HepG2 (cell line): ENCODE results near the gene KLF5. TPM values are rescaled to one million over a fixed set of nuclear protein-coding genes. Genes with fewer than 3 reads are reported as not detected.
"Not testable (repeated sequence)": the region's sequence is repeated elsewhere in the genome, so short reads cannot be mapped to it uniquely, and the experiment has no call there.

Experiments
- ATAC-seq: fragments of 200-7000 bp; cut with Tn5 transposase; 3 replicates; pipeline ENCODE4 v1.9.1; 2020; ENCODE audit warnings: mild to moderate bottlenecking, moderate library complexity
- BruUV-seq: library from RNA; stranded (reverse); fragments of 400-500 nt; replicated peaks from 2 replicates; lab custom pipeline; 2021; lab: Mats Ljungman, UMichigan
- CTCF ChIA-PET: fragments of 300-600 bp; formaldehyde crosslinking; extraction: SDS; loops from one replicate; lab custom pipeline; 2021; ENCODE audit warnings: low total read pairs, inconsistent platforms, low intra/inter-chr PET ratio; lab: Yijun Ruan, JAX
- POLR2A ChIA-PET: fragments of 350-600 bp; sonication (Branson Sonifier 250); formaldehyde crosslinking; loops from one replicate; lab custom pipeline; 2020; ENCODE audit warnings: antibody characterized with exemption, inconsistent platforms; lab: Yijun Ruan, JAX
- DNase-seq: peaks from one replicate; pipeline ENCODE4 v3.0.0-alpha.2; 2015; ENCODE audit warnings: low spot score
- FAIRE-seq: peaks from 3 replicates; lab custom pipeline; 2011; peaks lifted over from hg19 to GRCh38; lab: Jason Lieb, UNC
- H2AFZ ChIP-seq: one replicate; pipeline ENCODE4 v1.6.1; 2011; ENCODE audit warnings: low read length, inconsistent platforms
- H3K27ac ChIP-seq: fragments of 300-600 bp; 3 replicates; pipeline ENCODE4 v1.8.0; 2011; ENCODE audit warnings: mixed run types, mild to moderate bottlenecking, mixed read lengths, low read length, inconsistent platforms; ENCODE audit not compliant: insufficient read depth; ENCODE audit errors: extremely low read length
- H3K27me3 ChIP-seq, 2 experiments: fragments of 200-600 bp in 1 of 2; 2 replicates in 1 of 2; 3 replicates in 1 of 2; pipeline versions ENCODE4 v1.6.0 to v1.8.0; 2011; ENCODE audit warnings: low read length in 2 of 2, mild to moderate bottlenecking in 2 of 2, moderate library complexity in 2 of 2, inconsistent platforms in 1 of 2; ENCODE audit not compliant: insufficient read depth in 2 of 2, control insufficient read depth in 1 of 2
- H3K36me3 ChIP-seq, 2 experiments: fragments of 200-600 bp in 1 of 2; replicated peaks in 1 of 2; 2 replicates in 1 of 2; 3 replicates in 1 of 2; pipeline versions ENCODE4 v1.5.1 to v1.8.0; 2011; ENCODE audit warnings: low read length in 2 of 2, inconsistent platforms in 1 of 2; ENCODE audit not compliant: insufficient read depth in 2 of 2, control insufficient read depth in 1 of 2
- H3K4me1 ChIP-seq: 2 replicates; pipeline ENCODE4 v1.5.1; 2012; ENCODE audit warnings: low read length, inconsistent platforms; ENCODE audit not compliant: insufficient read depth
- H3K4me2 ChIP-seq: 2 replicates; pipeline ENCODE4 v1.6.0; 2011; ENCODE audit warnings: low read depth, low read length, inconsistent platforms
- H3K4me3 ChIP-seq, 3 experiments: fragments of 200-600 bp in 1 of 3; sonication (generic), shearing (Covaris generic) in 1 of 3; replicated peaks in 1 of 3; 2 replicates each; pipeline ENCODE4 v1.5.1; 2011 to 2016; ENCODE audit warnings: low read length in 3 of 3, inconsistent platforms in 2 of 3, low read depth in 2 of 3, mild to moderate bottlenecking in 2 of 3, control low read depth in 1 of 3, mixed read lengths in 1 of 3; ENCODE audit not compliant: insufficient read depth in 1 of 3
- H3K79me2 ChIP-seq: one replicate; pipeline ENCODE4 v1.6.1; 2011; ENCODE audit warnings: low read length, inconsistent platforms; ENCODE audit not compliant: insufficient read depth
- H3K9ac ChIP-seq: 2 replicates; pipeline ENCODE4 v1.6.0; 2011; ENCODE audit warnings: mild to moderate bottlenecking, low read depth, low read length, inconsistent platforms; ENCODE audit not compliant: insufficient read depth
- H3K9me3 ChIP-seq: 2 replicates; pipeline ENCODE4 v1.5.1; 2012; ENCODE audit warnings: mild to moderate bottlenecking, low read length
- H4K20me1 ChIP-seq: 2 replicates; pipeline ENCODE4 v1.6.0; 2011; ENCODE audit warnings: inconsistent platforms, mild to moderate bottlenecking, low read length, moderate library complexity; ENCODE audit not compliant: insufficient read depth
- BCL6 ChIP-seq: IDR thresholded peaks from 2 replicates; pipeline ENCODE4 v1.6.1; 2016; ENCODE audit warnings: missing genetic modification reagents, missing compliant biosample characterization
- RCOR2 ChIP-seq: IDR thresholded peaks from 2 replicates; pipeline ENCODE4 v1.6.1; 2016; ENCODE audit warnings: missing biosample characterization, missing genetic modification reagents
- SAP130 ChIP-seq: IDR thresholded peaks from 2 replicates; pipeline ENCODE4 v1.6.1; 2016; ENCODE audit warnings: low read depth
- SPEN ChIP-seq: sonication (generic); formaldehyde crosslinking; IDR thresholded peaks from 2 replicates; pipeline ENCODE4 v1.5.1; 2020; ENCODE audit warnings: low read depth, mild to moderate bottlenecking, missing genetic modification reagents
- ZBTB43 ChIP-seq: sonication (generic); formaldehyde crosslinking; conservative IDR thresholded peaks from 2 replicates; pipeline ENCODE4 v1.4.0; 2020; ENCODE audit warnings: missing genetic modification reagents
- ZBTB46 ChIP-seq: sonication (generic); formaldehyde crosslinking; IDR thresholded peaks from 2 replicates; pipeline ENCODE4 v1.4.0; 2020; ENCODE audit warnings: mild to moderate bottlenecking, missing genetic modification reagents, borderline replicate concordance
- ZBTB8A ChIP-seq: sonication (generic); formaldehyde crosslinking; IDR thresholded peaks from 2 replicates; pipeline ENCODE4 v1.4.0; 2020; ENCODE audit warnings: mild to moderate bottlenecking, low read depth, missing genetic modification reagents, borderline replicate concordance
- ZFX ChIP-seq: sonication (generic); formaldehyde crosslinking; IDR thresholded peaks from 2 replicates; pipeline ENCODE4 v1.4.0; 2020; ENCODE audit warnings: mild to moderate bottlenecking, low read depth, missing genetic modification reagents, moderate library complexity
- ZMYM3 ChIP-seq: sonication (generic); formaldehyde crosslinking; IDR thresholded peaks from 2 replicates; pipeline ENCODE4 v1.5.1; 2020; ENCODE audit warnings: mild to moderate bottlenecking, missing genetic modification reagents
- ZNF460 ChIP-seq: sonication (generic); formaldehyde crosslinking; IDR thresholded peaks from 2 replicates; pipeline ENCODE4 v1.5.1; 2020; ENCODE audit warnings: missing genetic modification reagents, mild to moderate bottlenecking, borderline replicate concordance
- ZNF766 ChIP-seq: sonication (generic); formaldehyde crosslinking; IDR thresholded peaks from 2 replicates; pipeline ENCODE4 v1.5.0; 2020; ENCODE audit warnings: missing genetic modification reagents, borderline replicate concordance
- ZNF770 ChIP-seq: sonication (generic); formaldehyde crosslinking; IDR thresholded peaks from 2 replicates; pipeline ENCODE4 v1.5.0; 2020; ENCODE audit warnings: mild to moderate bottlenecking, missing genetic modification reagents
- WGBS: methylation state at CpG from one replicate; pipeline ENCODE4 v1.1.6; 2017; ENCODE audit warnings: low lambda C conversion rate; 5-methylcytosine and 5-hydroxymethylcytosine counted together
- in situ Hi-C: cut with HindIII; loops from 2 replicates; pipeline ENCODE4 v1.10.0; 2017; ENCODE audit warnings: low pct_unique_long_range_greater_than_20kb; ENCODE audit not compliant: extremely low pct_ligation_motif_present
- intact Hi-C: fragments of 100-400 bp; cut with micrococcal nuclease; formaldehyde crosslinking; loops from one replicate; pipeline ENCODE4 v1.10.0; 2022; ENCODE audit not compliant: unreplicated experiment
- polyA plus RNA-seq, 8 experiments: library from polyadenylated mRNA; depleted of rRNA in 3 of 8; stranded (reverse) in 7 of 8; unstranded in 1 of 8; fragments of >200 nt; fragmentation: Illumina TruSeq in 4 of 8; extraction: Trizol in 4 of 8; gene quantifications; 2 replicates each; pipeline versions ENCODE4 v1.2.1 to v1.2.3, GENCODE V29; 2011 to 2016; ENCODE audit warnings: low read depth in 4 of 8, missing spikeins in 1 of 8, mixed read lengths in 1 of 8; ENCODE audit not compliant: insufficient read depth in 1 of 8
- total RNA-seq, 5 experiments: library from RNA; depleted of rRNA; stranded (reverse); fragments of >200 nt; fragmentation: Illumina TruSeq; extraction: Trizol; gene quantifications; 2 replicates each; pipeline ENCODE4 v1.2.3, GENCODE V29; 2016; ENCODE audit warnings: low read depth in 1 of 5

Gene KLF5
- total and polyA plus RNA-seq, 2 of the 13 experiments (the other 11 are each of a cell fraction or from before 2014, with no cell fraction given): 1.7 to 9.2 TPM

- peak; percentile 28 for DNase-seq
- CTCF ChIA-PET, H3K27ac ChIP-seq, FAIRE-seq, H4K20me1 ChIP-seq, H3K9me3 ChIP-seq, H2AFZ ChIP-seq, BruUV-seq, H3K9ac ChIP-seq, in situ Hi-C loops, intact Hi-C loops, H3K36me3 ChIP-seq, H3K27me3 ChIP-seq, H3K4me3 ChIP-seq, POLR2A ChIA-PET, H3K4me2 ChIP-seq, H3K79me2 ChIP-seq: not testable (repeated sequence)
- 1% methylated on average over 2 of the region's 2 CpGs for WGBS
- ATAC-seq: peak; percentile 49; the same call in 2 of the 3 replicates
- TF ChIP-seq ZMYM3 (CRISPR knock-in tag) (peak; percentile 64; the same call in 1 of the 2 replicates), RCOR2 (CRISPR knock-in tag) (0 out of 2 replicates have a peak, but pooled peaks have one; percentile 48), ZNF460 (CRISPR knock-in tag) (peak; percentile 40; the same call in 1 of the 2 replicates), SAP130 (0 out of 2 replicates have a peak, but pooled peaks have one; percentile 13), BCL6 (CRISPR knock-in tag) (peak; percentile 79), ZNF770 (CRISPR knock-in tag) (peak; percentile 65; the same call in 1 of the 2 replicates)
- H3K4me1 ChIP-seq: peaks cover 12% of the 10 kb centered on the region
Observed at GRCh38 chr13:73048615-73049014, 10.2 kb upstream of the KLF5 start.

GRCh38 chr13:73054712-73055111 is 4.1 kb upstream of the KLF5 start:
- intact Hi-C loops (loop anchor here (5.0 kb wide), 1 partner anchor 363 kb away; no protein-coding TSS in a partner anchor), in situ Hi-C loops (loop anchor here (25.0 kb wide), 1 partner anchor 358 kb away; no protein-coding TSS in a partner anchor)
- CTCF ChIA-PET: no interaction called here
- peaks cover 22% of the 10 kb centered on the region for H3K4me1 ChIP-seq
- peaks cover 0 to 17% of the 10 kb centered on the region in 2 experiments; a peak in 3 of 5 replicates for H3K27me3 ChIP-seq
- no peak for ATAC-seq
- H2AFZ ChIP-seq: no peak overlapping the region
- POLR2A ChIA-PET: no interaction called here
- no peak overlapping the region for H3K9ac ChIP-seq
- no peaks in the 10 kb centered on the region for H3K36me3 ChIP-seq
- BruUV-seq: no TSS peak
- H3K4me2 ChIP-seq: no peak overlapping the region
- no peaks in the 10 kb centered on the region for H4K20me1 ChIP-seq
- no peak overlapping the region for H3K27ac ChIP-seq
- no peak overlapping the region for H3K4me3 ChIP-seq
- no peaks in the 10 kb centered on the region for H3K79me2 ChIP-seq
- H3K9me3 ChIP-seq: no peaks in the 10 kb centered on the region
- DNase-seq: no peak
- no peak for FAIRE-seq
- WGBS: 38% methylated on average over 5 of the region's 5 CpGs
- no peak for TF ChIP-seq ZBTB43
- TF ChIP-seq SPEN (CRISPR knock-in tag): no peak
- TF ChIP-seq ZBTB8A (CRISPR knock-in tag): no peak
- no peak for TF ChIP-seq ZFX
- TF ChIP-seq ZBTB46 (CRISPR knock-in tag): no peak
- TF ChIP-seq ZNF766 (CRISPR knock-in tag): no peak
